ENCODE measurements around the gene KANTR.
"Not testable (repeated sequence)": the region's sequence is repeated elsewhere in the genome, so short reads cannot be mapped to it uniquely, and the experiment has no call there.

Gene KANTR

DNA sequence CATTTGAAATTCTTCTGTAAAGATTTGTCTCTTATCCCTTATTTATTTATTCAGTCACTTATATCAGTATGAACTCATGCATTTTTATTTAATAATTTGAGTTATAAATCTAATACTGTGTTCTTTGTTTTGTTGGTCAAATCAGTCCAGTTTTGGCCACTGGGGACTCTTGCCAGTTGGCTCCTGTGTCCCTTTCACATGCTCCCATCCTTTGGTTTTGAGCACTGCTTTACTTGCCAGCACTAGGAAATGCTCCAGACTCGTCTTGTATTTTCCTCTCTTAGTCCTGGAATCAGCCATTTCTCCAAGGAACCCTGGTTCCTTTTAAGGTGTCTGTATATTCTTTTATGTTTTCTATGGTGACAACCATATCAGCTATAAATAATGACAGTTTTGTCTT, 28.1 kb downstream of the KANTR start:
- DNase-seq (ENCODE audit: extremely low read depth in 1 of 2, low read depth in 1 of 2): no peak

DNA sequence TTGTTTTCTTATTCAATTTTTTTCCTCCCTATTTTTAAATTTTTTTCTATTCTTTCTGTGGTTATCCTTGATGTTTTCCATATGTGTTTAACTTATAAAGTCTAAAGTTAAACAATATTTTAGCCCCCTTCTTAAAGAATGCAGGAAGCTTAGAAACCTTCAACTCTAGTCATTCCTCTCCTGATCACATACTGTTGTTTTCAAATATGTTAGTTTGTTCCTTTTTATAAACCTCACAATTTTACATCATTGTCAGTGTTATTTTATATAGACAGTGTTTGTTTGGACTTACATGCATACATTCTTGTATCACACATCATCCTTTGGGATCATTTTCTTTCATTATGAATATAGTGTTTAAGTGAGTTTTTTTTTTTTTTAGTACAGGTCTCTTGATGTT, 31.6 kb downstream of the KANTR start:
- no peak for DNase-seq (ENCODE audit: extremely low read depth in 1 of 2, low read depth in 1 of 2)

DNA sequence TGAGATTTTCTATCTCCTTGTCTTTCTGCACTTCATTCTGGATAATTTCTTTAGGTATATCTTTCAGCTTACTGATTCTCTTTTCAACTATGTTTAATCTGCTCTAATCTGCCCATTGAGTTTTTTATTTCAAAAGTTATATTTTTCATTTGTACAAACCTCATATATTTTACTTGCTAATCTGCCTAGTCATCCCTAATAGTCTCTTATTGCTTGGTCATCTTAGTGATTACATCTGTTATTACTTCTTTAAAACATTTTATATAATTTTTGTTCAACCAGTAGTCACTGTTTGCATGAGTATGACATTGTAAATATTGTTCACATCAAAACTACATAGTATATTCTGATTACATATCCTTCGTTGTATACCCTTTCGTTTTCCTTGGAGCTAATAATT, 32.4 kb downstream of the KANTR start:
- DNase-seq (ENCODE audit: extremely low read depth in 1 of 2, low read depth in 1 of 2): no peak

DNA sequence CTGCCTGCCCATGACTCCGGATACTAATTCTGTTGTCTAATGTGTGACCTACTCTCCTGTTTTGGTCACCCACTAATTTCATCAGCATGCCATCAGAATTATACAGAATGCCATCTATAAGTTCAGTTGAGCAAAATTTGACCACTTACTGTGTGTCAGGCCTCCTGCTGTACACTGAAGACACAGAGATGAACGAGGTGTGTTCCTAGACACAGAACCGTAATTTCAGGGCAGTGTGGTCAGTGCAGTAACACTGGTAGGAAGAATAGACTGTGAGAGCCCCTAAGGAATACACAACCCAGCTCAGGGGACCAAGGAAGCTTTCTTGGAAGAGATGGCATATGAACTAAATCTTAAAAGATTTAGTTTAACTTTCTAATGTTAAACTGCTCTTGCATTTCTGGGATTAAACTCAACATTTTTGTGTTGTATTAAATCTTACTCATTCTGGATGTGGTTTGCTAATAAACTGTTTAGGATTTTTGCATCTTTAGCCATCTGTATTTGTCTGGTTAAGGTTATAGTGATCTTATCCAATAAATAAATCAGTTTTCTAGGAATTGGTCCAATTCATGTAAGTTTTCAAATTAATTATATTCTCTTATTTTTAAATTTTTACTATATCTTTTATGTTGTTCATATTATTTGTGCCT, 34.3 kb downstream of the KANTR start:
- DNase-seq (ENCODE audit: extremely low read depth in 1 of 2, low read depth in 1 of 2): no peak

DNA sequence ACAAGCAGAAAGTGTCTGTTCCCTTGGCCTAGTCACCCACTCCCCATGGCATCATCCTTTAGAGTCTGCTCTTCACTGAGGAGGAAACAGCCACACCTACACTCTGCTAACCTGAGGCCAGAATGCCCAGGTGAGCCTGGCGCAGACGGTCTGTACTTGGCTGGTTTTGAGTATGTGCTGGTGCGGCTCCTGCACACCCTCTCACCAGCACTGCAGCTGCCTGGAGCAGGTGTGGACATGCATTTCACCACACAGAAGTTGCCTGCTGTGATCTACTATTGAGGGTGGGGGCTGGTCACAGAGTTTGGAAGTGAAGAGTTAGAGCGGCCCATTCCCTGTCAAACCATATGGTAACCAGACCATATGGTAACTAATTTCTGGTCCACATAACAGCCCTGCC, 39.5 kb downstream of the KANTR start:
- DNase-seq (ENCODE audit: extremely low read depth in 1 of 2, low read depth in 1 of 2): no peak

DNA sequence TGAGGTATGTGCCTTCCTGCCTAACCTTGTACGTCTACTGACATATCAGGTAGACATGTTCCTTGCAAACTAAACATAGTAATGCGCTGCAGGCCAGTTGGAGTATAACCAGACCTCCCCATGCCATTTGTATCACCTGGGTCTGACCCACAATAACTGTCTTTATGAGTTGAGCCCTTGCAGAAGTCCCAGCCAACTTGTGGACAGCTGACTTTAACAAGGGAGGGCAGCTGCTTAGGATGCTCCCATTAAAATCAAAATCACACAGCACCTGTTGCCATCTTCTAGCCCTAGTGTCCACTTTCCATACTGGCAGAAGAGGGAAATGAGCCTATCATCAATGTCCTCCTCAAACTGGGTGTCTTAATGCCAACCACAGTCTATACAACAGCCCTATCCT, 41.6 kb downstream of the KANTR start:
- DNase-seq (ENCODE audit: extremely low read depth in 1 of 2, low read depth in 1 of 2): no peak

DNA sequence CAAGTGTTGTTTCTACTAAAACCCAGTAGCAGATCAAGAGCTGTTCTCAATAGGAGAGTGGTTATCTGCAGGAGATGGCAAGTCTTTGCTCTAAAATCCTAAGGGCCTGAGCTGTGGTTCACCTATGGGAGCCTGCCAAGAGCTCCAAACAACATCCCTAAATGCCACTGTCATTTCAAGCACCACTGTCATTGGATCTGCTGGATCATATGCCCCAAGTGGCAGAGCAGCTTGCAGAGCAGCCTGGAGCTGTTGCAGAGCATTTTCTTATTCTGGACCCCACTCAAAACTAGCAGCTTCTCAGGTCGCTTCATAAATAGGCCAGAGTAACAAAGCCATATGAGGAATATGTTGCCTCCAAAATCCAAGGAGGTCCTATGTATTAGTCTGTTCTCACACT, 59.6 kb downstream of the KANTR start:
- no peak for DNase-seq (ENCODE audit: extremely low read depth in 1 of 2, low read depth in 1 of 2)

DNA sequence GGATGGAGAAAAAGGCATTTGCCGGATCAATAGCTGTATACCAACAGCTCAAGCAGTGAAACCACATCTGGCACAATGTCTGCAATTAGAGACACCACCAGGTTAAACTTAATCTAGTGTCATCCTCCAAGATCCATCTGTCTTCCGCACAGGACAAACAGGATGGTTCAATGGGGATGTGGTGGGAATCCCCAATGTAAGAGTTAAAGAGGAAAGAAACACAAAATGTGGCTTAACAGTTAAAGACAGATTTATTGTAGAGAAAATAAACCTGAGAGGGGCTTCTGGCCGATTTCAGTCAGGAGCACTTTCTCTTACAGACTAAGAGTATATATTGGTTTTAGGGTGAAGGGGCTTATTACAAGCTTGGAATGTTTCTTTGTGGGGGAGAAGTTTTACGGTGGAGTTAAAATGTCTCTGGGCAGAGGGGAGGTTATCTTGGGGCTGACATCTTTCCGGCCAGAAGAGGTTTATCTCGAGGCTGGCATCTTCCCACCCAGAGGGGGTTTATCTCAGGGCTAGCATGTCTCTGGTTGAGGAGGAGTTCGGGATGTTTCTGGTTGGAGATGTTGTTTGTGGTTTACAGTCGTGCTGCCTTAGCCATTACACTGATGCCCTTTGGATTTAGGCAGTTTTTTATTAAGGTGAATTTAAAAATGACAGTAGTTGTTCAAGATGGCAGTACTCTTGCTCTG, 61.7 kb downstream of the KANTR start:
- no peak for DNase-seq (ENCODE audit: extremely low read depth in 1 of 2, low read depth in 1 of 2)

DNA sequence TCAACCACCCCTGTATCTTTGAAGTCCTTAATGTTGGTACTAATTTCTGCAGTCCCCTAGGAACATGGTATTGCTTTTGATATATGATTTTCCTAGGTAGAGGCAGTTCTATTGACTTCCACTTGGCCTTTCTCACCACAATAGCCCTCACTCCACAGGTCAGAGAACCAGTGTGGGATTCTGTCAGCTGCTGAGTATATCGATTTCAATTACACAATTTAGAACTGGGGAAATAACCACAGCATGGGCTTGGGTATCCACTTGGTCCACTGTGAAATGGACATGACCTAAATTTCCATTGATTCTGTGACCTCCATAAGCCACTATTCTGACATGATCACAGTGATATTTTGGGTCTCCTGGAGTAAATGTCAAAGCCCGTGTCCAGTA, 62.3 kb downstream of the KANTR start:
- DNase-seq (ENCODE audit: extremely low read depth in 1 of 2, low read depth in 1 of 2): no peak

DNA sequence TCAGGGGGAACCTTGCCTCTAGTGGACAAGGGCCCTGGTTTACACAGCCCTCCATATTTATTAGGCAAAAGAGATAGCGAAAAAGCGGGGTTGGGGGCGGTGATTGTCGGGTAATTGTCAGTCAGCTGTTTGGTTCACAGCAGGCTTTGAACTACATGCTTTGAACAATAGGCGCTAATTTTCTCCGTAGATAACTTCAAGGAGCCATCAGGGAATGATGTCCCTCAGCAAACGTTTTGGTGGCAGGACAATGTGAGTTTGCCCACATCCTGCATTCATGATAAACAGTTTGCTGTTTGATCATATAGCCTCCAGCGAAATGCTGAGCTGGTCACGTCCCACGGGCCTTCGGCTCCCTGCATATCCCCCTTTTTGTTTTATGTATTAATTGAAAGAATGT, 65.2 kb downstream of the KANTR start:
- DNase-seq (ENCODE audit: extremely low read depth in 1 of 2, low read depth in 1 of 2): no peak

DNA sequence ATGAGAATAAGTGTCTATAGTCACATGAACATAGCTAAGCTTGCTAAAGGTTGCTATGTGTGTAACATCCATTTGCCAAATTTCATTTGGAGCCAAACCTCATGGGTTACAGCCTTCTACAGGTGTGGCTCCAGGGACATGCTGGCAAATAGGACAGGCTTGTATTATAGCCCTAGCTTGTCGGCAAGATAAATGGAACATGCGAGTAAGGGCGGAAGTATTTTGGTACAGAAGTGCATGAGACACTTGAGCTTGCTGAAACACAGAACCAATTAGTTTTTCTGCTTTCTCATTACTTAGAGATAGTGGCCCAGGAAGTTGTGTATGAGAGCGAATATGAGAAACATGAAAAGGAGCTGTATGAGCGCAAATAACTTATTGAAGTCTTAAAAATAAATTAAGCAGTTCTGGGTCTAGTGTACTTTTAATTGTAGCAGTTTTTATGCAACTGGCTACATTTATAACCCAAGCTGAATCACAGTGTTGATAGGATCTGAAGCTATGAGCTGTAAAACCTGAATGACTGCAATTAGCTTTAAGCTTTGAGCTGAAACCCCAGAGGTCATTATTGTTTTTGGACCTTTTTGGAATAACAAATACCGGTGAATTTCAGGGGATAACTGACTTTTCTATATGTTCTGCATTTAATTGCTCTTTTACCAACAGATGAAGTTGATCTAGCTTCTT, 66.5 kb downstream of the KANTR start:
- DNase-seq (ENCODE audit: extremely low read depth in 1 of 2, low read depth in 1 of 2): no peak

DNA sequence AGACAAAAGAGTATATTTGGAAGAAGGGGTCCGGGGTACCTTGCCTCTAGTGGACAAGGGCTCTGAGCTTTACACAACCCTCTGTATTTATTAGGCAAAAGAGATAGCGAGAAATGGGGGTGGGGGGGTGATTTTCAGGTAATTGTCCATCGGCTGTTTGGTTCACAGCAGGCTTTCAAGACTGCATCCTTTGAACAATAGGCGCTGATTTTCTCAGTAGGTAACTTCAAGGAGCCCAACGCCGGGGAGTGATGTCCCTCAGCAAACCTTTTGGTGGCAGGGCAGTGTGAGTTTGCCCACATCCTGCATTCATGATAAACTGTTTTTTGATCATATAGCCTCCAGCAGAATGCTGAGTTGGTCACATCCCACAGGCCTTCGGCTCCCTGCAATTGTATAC, 69.5 kb downstream of the KANTR start:
- DNase-seq (ENCODE audit: extremely low read depth in 1 of 2, low read depth in 1 of 2): no peak

DNA sequence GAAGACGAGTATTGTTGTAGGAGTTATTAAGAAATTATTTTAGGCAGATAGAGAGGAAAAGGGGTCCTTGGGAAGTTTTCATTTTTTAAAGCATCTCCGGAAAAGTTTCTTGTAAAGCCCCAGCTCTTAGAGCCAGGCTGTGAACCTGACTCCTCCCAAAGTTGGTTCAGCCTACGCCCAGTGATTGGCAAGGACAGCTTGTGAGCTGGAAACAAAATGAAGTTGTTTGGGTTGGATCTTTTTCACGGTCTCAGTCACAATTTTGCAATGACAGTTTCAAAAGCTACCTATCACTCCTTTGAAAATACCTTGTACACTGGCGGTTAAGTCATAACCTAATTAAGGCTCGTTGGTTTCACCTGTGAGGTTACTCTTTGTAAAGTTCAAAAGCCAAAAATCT, 70.6 kb downstream of the KANTR start:
- DNase-seq (ENCODE audit: extremely low read depth in 1 of 2, low read depth in 1 of 2): not testable (repeated sequence)

DNA sequence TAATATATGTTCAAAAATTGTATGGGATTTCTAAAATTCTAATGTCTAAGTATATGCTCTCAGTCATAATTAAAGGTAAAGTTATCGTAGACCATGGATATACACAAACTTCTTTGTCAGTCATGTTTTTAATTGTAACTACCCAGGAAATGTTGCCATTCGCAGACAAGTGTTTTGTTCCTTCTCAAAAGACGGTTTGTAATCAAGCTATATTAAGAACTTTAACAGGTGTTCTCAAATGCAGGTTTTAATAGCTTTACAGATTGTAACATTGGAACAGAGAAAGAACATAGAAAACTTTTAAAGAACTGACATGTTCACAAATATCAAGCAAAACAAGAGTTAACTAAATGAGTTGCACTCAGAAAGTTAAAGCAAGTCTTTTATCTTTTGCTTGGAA, 72.2 kb downstream of the KANTR start:
- no peak for DNase-seq (ENCODE audit: extremely low read depth in 1 of 2, low read depth in 1 of 2)

DNA sequence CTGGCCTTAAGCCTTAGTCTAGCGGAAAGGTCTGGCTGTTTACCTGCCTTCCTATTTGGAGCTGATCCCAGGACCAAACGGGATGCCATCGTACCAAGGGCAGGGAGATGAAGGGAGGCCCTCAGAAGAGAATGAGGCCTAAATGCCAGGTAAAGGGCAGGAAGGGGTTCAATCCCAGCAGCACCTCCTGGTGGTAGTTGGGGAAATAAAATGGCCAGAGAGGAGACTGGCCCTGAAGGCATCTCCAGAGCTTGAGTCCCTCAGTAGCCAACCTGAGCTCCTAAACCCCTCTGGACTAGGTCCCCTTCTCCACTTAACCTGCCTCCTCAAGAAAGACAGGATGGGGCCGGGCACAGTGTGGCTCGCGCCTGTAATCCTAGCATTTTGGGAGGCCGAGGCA, 77.4 kb downstream of the KANTR start:
- no peak for DNase-seq (ENCODE audit: extremely low read depth in 1 of 2, low read depth in 1 of 2)
